Measurements from ENCODE around the gene TMEM72. TPM values are rescaled to one million over a fixed set of nuclear protein-coding genes. Genes with fewer than 3 reads are reported as not detected.

The TMEM72 gene
- polyA plus RNA-seq: 12.5 and 22.1 TPM in 2 replicates

GRCh38 chr10:44911081-44911540 is at the start of gene TMEM72:
TMEM72 (plus strand) TSS chr10:44911337; CDS start chr10:44911513, 176 bp downstream.

GRCh38 chr10:44959247-44960087 is 48.3 kb downstream of the TMEM72 start, which contains the start of gene RASSF4:
RASSF4 (plus strand) TSS chr10:44959802; CDS start chr10:44970203, 10,401 bp downstream.

GRCh38 chr10:44978570-44979280 is 67.6 kb downstream of the TMEM72 start, which contains the start of gene DEPP1:
DEPP1 (minus strand) TSS chr10:44978809; CDS start chr10:44978030, 779 bp downstream.

Other genes starting within 250 kb of the TMEM72 start
- 33.0 and 33.3 TPM in 2 replicates for gene RASSF4, start 48.5 kb downstream of the TMEM72 start, polyA plus RNA-seq
- 9.9 and 16.9 TPM in 2 replicates for gene DEPP1, start 67.5 kb downstream of the TMEM72 start, polyA plus RNA-seq
- gene ZNF22, start 89.6 kb downstream of the TMEM72 start, polyA plus RNA-seq: 17.6 and 18.5 TPM in 2 replicates